Upper lobe of right lung (tissue), 1 donor: ENCODE measurements around the gene CD9. TPM values are rescaled to one million over a fixed set of nuclear protein-coding genes. Genes with fewer than 3 reads are reported as not detected.

Experiments used
- ATAC-seq: fragments of 200-7000 bp; cut with Tn5 transposase; one replicate; pipeline ENCODE4 v1.9.1; 2020; ENCODE audit warnings: mild to moderate bottlenecking, moderate library complexity
- DNase-seq: peaks from one replicate; pipeline ENCODE4 v3.0.0-alpha.2; 2020
- H3K27ac ChIP-seq: fragments of 200-600 bp; one replicate; pipeline ENCODE4 v1.8.0; 2022
- H3K27me3 ChIP-seq: fragments of 200-600 bp; one replicate; pipeline ENCODE4 v1.8.0; 2022; ENCODE audit warnings: mild to moderate bottlenecking
- H3K36me3 ChIP-seq: fragments of 200-600 bp; one replicate; pipeline ENCODE4 v1.8.0; 2022
- H3K4me1 ChIP-seq: fragments of 200-600 bp; one replicate; pipeline ENCODE4 v1.8.0; 2022
- H3K4me3 ChIP-seq: fragments of 200-600 bp; one replicate; pipeline ENCODE4 v1.8.0; 2022; ENCODE audit warnings: mild to moderate bottlenecking
- H3K9me3 ChIP-seq: fragments of 200-600 bp; one replicate; pipeline ENCODE4 v1.8.0; 2022
- CTCF ChIP-seq: fragments of 200-600 bp; IDR thresholded peaks from one replicate; pipeline ENCODE4 v1.8.0; 2022; ENCODE audit warnings: antibody characterized with exemption
- intact Hi-C: fragments of 100-400 bp; cut with DNase I; formaldehyde crosslinking; loops from one replicate; pipeline ENCODE4 v1.11.0; 2022
- total RNA-seq: library from RNA; stranded (reverse); fragmentation: NEBNext Ultra II Directional; extraction: Animal tissue kit (Norgen Biotek cat#: 25700); gene quantifications from one replicate; pipeline ENCODE4 v1.2.1, GENCODE V29; 2021
- donor health status: DM: no; HTN: yes; CAD: no; lungs with severe emphysema.

Gene CD9
- total RNA-seq, 1 donor from 2014 or later: 445 TPM

DNA sequence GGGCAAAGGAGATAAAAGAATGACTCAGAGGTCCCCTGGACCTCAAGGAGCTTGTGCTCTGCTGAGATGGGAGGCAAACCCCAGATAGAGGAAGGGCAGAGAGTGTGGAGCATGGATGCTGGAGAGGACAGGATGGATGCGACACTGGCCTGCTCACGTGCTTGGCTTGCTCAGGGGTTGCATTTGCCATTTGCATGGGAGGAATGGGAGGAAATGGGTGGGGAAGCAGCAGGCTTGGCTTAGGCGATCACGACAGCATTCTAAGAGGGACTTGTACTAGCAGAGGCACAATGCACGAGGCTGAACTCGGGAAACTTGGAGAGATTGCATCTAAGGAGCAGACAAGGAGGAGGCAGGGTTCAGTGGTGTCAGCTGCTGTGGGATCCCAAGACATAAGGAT lies 19.8 kb downstream of the CD9 start:
- ATAC-seq: no peak
- peaks cover 61% of the 10 kb centered on the region for H3K4me1 ChIP-seq
- intact Hi-C loops: no loop called here
- no peak for DNase-seq
- no peak for TF ChIP-seq CTCF
- no peaks in the 10 kb centered on the region for H3K9me3 ChIP-seq
- no peaks in the 10 kb centered on the region for H3K27me3 ChIP-seq
- H3K27ac ChIP-seq: no peak overlapping the region
- H3K36me3 ChIP-seq: peaks cover 10% of the 10 kb centered on the region
- no peak overlapping the region for H3K4me3 ChIP-seq

- H3K27me3 ChIP-seq: no peaks in the 10 kb centered on the region
- intact Hi-C loops: no loop called here
- H3K4me3 ChIP-seq: no peak overlapping the region
- no peak overlapping the region for H3K27ac ChIP-seq
- DNase-seq (no peak), ATAC-seq (no peak)
- H3K4me1 ChIP-seq: peaks cover 61% of the 10 kb centered on the region
- TF ChIP-seq CTCF: no peak
- H3K9me3 ChIP-seq: no peaks in the 10 kb centered on the region
- H3K36me3 ChIP-seq: peaks cover 21% of the 10 kb centered on the region
These were observed 20.9 kb downstream of the CD9 start for GRCh38 chr12:6221146-6221545.

DNA sequence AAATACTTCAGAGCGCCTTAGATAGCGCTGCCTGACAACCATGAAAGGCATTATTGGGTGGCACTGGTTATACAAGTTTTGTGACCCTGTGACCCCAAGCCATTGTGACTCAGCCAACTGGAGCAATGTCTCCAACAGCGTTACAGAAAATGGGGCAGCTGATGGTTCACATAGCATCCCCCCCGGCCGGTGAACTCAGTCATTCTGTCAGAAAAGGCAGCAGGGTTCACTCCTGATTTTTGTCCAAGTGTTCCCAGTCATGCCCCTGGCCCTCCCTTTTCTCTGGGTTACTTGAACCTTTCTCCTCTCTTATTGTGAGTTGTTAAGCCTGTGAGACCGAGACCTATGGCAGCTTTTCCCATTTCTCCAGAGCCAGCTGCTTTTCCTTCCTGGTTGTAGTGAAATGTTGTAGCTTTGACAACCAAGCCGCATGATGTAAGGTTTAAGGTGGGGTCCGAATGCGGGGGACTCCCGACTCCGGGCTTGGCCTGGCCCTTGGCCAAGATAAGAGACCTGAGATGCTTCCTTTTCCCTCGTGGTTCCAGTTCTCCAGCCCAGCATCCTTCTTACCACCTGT lies 22.0 kb downstream of the CD9 start:
- peaks cover 65% of the 10 kb centered on the region for H3K4me1 ChIP-seq
- intact Hi-C loops: no loop called here
- ATAC-seq: peak; percentile 19
- H3K27me3 ChIP-seq: no peaks in the 10 kb centered on the region
- no peak overlapping the region for H3K4me3 ChIP-seq
- TF ChIP-seq CTCF: no peak
- H3K27ac ChIP-seq: peak overlapping the region; percentile 58
- peaks cover 23% of the 10 kb centered on the region for H3K36me3 ChIP-seq
- no peaks in the 10 kb centered on the region for H3K9me3 ChIP-seq
- DNase-seq: no peak

- H3K36me3 ChIP-seq: peaks cover 35% of the 10 kb centered on the region
- peak overlapping the region; percentile 65 for H3K27ac ChIP-seq
- TF ChIP-seq CTCF: no peak
- H3K27me3 ChIP-seq: no peaks in the 10 kb centered on the region
- H3K9me3 ChIP-seq: no peaks in the 10 kb centered on the region
- ATAC-seq (no peak), DNase-seq (no peak)
- peaks cover 67% of the 10 kb centered on the region for H3K4me1 ChIP-seq
- no peak overlapping the region for H3K4me3 ChIP-seq
- intact Hi-C loops: no loop called here
These were observed 23.3 kb downstream of the CD9 start for GRCh38 chr12:6223545-6223944.

GRCh38 chr12:6224550-6224949 lies 24.4 kb downstream of the CD9 start:
- TF ChIP-seq CTCF: no peak
- ATAC-seq: no peak
- H3K9me3 ChIP-seq: no peaks in the 10 kb centered on the region

DNA sequence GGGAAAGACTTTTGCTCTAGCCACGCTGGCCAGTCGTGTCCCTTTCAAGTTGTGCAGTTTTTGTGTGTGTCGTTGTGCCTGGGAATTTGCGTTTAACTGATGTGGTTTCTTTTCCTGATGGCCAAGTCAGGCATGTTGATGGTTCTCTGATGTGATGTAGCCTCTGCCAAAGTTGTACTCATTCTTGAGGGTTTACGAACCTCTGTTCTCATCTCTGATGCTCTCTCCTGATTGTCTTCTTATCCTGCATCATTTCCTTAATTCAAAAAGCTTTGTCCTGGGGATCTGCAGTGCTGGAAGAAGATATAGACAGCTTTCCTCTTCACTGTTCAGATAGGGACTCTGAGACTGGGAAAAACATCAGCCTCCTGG lies 25.4 kb downstream of the CD9 start:
- Histone ChIP-seq H3K27me3 (no peaks in the 10 kb centered on the region), H3K36me3 (peaks cover 41% of the 10 kb centered on the region), H3K9me3 (no peaks in the 10 kb centered on the region), H3K4me3 (no peak overlapping the region), H3K27ac (peak overlapping the region; percentile 76), H3K4me1 (peaks cover 77% of the 10 kb centered on the region)
- no peak for ATAC-seq
- DNase-seq: no peak
- no peak for TF ChIP-seq CTCF
- intact Hi-C loops: no loop called here

More at GRCh38 chr12:6224550-6224949, 24.4 kb downstream of the CD9 start:
- no peaks in the 10 kb centered on the region for H3K27me3 ChIP-seq
- peaks cover 75% of the 10 kb centered on the region for H3K4me1 ChIP-seq
- H3K36me3 ChIP-seq: peaks cover 41% of the 10 kb centered on the region
- H3K27ac ChIP-seq: peak overlapping the region; percentile 65
- H3K4me3 ChIP-seq: no peak overlapping the region
- no peak for DNase-seq
- intact Hi-C loops: no loop called here
